Vagina (tissue), 2 donors: ENCODE data around the gene STK32B.

ENCODE experiments used
- CTCF ChIP-seq, 3 experiments: fragments of 450-650 bp in 2 of 3; fragments of 200-600 bp in 1 of 3; sonication (generic) in 1 of 3; IDR thresholded peaks; one replicate each; pipeline ENCODE4 v1.5.1; 2017 to 2019; ENCODE audit warnings: antibody characterized with exemption in 3 of 3, mild to moderate bottlenecking in 2 of 3, moderate library complexity in 2 of 3
- POLR2A ChIP-seq, 2 donors: fragments of 450-650 bp; IDR thresholded peaks; one replicate each; pipeline ENCODE4 v1.6.1; 2017; ENCODE audit warnings: antibody characterized with exemption in 2 of 2, mild to moderate bottlenecking in 2 of 2, moderate library complexity in 2 of 2

- TF ChIP-seq CTCF (IDR thresholded peaks at IDR 0.05), result no peak
- no peak for TF ChIP-seq POLR2A (IDR thresholded peaks at IDR 0.05)
These were observed 181.3 kb downstream of the STK32B start for GRCh38 chr4:5232549-5232948.
